ENCODE measurements around the gene TCEAL1.
"Not testable (repeated sequence)": the region's sequence is repeated elsewhere in the genome, so short reads cannot be mapped to it uniquely, and the experiment has no call there.

Gene TCEAL1

DNA sequence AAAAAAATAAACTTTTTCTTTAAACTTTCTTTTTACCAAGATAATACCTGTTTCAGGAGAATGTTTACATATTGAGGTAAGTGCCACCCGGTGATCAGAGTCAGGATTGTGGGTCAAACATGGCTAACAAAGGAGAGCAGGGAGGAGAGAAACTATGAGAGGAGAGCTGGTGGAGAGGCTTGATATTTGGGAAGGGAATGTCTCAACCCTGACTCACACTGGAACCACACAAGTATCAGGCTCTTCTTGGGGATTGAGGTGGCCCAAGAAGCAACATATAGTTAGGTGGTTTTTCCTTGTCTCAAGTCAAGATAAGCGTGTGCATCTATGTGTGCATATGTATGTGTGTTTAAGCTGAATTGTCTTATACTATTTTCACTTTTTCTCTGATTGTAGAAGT, 6.7 kb downstream of the TCEAL1 start:
- no peak for DNase-seq

DNA sequence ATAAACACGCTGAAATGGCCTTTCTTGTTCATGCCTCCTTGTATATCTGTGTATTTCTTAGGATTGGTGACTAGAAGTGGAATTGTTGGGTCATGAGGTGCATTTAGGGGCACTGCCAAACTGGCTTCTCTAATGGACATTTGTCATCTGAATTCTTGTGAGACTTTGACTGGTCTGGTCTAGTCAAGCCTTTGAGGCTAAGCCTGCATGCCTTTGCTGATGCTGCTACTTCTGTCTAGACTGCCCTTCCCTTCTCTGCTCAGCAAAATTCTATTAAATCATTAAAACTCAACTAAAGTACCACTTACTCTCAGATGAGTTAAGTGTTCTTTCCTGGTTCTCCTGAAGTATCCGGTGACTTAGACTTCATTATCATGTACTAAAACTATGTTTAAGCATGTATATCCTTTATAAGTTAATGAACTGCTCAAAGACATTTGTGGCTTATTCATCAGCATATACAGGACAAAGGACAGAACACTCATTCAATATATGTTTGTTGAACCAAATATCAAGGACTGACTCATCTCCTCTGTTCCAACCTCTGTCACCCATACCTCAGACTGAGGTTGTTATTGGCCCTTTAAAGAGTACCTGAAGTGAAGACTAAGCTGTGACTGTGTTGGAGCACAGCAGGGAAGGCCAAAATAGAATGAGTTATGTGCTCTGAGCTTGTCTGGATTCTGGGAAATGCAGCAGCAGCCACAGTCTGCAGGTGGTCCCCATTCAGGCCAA, 9.0 kb downstream of the TCEAL1 start:
- DNase-seq, result no peak

DNA sequence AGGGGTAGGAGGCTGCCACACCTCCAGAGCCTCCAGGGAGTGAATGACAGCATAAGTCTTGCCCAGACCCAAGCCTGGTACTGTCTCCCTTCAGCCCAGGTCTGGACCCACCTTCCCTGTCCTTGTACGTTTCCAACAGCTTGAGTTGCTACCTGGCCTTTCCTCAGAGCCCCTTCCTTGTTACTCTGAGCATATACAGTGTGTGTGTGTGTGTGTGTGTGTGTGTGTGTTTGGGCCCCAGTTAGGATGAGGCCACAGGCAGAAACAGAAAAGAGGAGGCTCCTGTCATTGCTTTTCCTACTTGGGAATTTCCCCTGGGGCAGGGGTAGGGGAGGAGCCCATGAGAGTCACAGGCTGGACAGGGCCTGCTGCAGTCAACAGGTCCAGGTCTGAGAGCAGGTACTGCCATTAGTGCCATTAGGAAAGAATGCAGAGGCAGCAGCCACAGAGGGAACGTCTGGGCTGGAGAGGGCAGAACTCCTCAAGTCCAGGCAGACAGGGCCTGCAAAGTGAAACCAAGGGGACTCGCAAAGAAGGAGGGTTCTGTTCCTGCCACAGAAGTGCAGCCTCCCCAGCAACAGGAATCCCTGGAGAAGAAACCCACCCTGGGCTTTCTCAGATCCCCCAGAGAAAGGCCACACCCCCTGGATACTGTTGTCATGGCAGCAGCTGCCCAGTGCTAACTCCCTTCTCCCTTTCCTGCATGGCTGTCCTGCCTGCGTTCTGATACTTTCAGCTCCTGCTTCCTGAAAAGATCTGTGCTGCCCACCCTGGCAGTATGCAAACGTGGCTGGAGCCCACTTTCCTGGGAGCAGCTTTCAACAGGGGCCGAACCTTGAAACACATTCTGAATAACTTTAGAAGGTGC, 9.9 kb downstream of the TCEAL1 start:
- not testable (repeated sequence) for DNase-seq

DNA sequence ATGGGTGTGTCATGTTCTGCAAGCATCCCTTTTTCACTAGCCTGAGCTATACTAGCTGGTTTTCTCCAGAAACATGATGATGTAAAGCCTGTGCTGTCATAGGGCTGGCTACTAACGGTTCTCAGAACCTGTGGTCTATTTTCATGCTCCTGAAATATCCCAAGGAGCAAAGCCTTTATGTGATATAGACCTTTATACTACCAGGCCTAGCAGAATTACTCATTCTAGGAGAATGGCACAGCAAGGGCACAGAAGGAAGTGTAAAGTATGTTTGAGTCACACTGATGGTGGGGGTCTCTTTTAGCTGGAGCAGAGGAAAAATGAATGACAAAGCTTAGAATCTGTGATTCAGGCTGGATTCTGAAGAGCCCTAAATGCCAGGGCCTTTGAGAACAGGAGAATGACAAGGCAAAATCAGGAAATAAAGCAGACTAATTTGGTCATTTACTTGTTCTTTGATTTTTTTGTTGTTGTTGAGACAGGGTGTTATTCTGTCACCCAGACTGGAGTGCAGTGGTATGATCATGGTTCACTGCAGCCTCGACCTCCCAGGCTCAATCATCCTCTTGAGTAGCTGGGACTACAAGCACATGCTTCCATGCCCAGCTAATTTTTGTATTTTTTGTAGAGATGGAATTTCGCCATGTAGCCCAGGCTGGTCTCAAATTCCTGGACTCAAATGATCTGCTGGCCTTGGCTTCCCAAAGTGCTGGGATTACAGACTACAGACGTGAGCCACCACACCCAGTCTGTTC, 11.8 kb downstream of the TCEAL1 start:
- DNase-seq, result no peak

DNA sequence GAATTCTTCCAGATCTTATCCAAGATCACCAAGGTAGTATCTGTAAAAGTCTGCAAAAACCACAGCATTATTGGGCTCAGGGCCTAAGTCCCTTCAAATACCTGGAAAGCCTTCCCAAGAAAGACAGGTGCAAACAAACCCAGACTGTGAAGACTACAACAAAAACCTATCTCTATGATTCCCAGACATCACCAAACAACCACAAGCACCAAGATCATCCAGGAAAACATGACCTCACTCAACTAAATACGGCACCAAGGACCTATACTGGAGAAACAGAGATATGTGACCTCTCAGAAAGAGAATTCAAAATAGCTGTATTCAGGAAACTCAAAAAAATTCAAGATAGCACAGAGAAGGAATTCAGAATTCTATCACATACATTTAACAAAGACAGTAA, 15.3 kb downstream of the TCEAL1 start:
- no peak for DNase-seq

DNA sequence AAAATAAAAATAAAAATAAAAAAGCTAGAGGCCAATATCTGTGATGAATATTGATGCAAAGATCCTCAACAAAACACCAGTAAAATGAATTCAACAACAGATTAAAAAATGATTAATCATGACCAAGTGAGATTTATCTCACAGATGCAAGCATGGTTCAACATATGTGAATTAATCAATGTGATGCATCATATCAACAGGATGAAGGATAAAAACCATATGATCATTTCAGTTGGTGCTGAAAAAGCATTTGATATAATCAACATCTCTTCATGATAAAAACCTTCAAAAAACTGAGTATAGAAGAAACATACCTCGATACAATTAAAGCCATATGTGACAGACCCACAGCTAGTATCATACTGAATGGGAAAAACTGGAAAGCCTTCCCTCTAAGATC, 18.9 kb downstream of the TCEAL1 start:
- DNase-seq, result no peak

DNA sequence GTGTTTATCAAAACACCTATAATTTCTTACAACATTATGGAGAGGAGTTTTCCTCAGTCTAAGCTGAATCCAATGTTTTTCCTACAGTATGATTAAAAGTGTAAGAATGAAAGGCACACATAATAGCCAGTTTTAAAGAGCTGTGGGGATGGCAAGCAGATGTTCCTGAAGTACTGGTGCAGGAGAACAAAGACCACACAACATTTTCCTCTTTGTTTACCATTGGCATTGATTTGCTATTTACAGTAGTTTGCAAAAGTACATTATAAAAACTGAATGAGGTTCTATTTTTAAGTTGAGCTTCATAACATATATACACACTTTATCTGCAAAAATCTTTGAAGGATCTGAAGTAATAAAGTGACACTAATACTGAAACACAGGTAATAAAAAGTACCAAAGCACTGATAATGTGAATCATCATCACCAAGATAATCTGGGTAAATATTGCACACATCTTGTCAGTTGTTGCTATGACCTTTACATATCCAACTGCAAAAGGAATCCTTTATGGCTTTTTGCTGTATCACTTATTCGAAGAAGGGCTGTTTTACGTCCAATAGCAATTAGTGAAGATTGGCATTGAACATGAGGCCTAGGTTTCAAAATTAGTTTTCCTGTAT, 22.5 kb downstream of the TCEAL1 start:
- no peak for DNase-seq

DNA sequence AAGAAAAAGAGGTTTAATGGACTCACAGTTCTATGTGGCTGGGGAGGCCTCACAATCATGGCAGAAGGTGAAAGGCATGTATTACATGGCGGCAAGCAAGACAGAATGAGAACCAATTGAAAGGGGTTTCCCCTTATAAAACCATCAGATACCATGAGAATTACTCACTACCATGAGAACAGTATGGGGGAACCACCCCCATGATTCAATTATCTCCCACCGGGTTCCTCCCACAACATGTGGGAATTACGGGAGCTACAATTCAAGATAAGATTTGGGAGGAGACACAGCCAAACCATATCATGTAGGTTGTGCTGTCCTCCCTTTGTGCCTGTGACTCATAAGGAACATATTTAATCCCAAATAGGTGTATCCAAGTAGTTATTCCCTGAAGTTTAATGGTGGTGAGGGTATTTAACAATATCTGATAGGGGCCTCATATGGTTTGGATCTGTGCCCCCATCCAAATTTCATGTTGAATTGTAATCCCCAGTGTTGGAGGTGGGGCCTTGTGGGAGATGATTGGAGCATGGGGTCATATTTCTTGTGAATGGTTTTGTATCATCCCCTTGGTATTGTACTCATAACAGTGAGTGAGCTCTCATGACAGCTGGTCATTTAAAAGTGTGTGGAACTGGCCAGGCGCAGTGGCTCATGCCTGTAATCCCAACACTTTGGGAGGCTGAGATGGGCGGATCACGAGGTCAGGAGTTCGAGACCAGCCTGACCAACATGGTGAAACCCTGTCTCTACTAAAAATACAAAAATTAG, 26.6 kb downstream of the TCEAL1 start:
- not testable (repeated sequence) for DNase-seq

DNA sequence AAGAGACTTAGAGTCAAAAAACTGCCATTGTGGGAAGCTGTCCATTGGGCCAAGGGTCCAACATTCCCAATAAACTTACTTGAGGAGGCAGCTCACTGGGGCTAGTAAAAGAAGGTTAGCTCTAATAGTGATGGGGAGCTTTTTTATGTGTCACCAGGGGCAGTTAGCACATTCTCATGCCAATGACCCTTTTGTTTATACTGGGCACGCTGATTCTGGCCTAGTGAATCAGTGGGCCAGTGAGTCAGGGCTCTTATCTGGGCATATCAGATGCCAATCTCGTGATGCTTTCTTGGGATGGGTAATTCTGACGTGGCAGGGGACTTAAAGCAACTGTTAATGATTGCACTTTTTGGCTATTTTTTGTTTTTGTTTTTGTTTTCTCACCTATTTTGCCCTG, 27.8 kb downstream of the TCEAL1 start:
- no peak for DNase-seq

DNA sequence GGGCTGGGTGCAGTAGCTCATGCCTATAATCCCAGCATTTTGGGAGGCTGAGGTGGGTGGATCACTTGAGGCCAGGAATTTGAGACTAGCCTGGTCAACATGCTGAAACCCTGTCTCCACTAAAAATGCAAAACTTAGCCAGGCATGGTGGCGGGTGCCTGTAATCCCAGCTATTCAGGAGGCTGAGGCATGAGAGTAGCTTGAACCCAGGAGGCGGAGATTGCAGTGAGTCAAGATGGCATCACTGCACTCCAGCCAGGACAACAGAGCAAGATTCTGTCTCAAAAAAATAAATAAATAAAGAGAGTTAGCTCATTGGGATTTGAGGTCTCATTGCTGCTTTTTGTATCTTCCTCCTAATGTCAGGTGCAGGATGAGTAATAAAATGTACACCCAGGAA, 28.3 kb downstream of the TCEAL1 start:
- DNase-seq, result not testable (repeated sequence)

DNA sequence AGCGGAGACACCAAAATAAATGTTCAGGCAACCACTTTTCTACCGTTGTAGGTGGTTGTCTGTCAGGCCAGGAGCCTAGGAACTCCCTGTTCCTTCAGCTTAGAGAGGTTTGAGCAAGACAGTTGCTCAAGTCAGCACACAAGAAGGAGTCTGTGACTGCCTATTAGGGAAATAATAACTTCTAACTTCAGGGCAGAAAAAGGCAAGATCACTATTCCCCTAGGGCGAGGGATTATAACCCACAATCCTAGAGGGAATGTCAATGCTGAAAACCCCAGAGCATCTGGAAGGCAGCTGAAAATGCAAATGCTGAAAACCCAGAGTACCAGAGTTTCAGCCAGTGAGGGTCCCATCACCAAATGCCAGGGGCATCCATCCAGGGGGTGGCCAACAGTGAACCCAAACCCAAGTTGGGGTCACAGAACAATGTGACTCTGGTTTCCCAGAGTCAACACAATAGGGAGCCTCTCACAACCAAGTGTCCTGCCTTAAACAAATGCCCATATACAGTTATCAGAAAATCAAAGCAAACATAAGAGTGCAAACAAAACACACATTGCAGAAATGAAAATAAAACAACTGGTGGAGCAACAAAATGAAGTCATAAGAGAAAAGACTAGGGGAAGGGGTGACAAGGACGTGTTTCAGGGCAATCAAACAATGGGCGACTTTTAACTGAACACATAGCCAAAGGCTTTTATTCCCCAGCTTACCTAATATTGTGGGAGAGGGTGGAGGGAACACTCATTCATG, 30.1 kb downstream of the TCEAL1 start:
- DNase-seq, result no peak

DNA sequence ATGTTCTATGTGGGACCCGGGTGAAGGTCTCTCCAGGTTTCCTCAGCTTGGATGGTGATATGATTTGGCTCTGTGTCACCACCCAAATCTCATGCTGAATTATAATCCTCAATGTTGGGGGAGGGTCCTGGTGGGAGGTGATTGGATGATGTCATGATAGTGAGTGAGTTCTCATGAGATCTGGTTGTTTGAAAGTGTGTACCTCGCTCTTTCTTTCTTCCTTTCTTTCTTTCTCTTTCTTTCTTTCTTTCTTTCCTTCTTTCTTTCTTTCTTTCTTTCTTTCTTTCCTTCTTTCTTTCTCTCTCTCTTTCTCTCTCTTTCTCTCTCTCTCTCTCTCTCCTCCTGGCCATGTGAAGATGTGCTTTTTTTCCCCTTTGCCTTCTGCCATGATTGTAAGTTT, 30.7 kb downstream of the TCEAL1 start:
- not testable (repeated sequence) for DNase-seq

DNA sequence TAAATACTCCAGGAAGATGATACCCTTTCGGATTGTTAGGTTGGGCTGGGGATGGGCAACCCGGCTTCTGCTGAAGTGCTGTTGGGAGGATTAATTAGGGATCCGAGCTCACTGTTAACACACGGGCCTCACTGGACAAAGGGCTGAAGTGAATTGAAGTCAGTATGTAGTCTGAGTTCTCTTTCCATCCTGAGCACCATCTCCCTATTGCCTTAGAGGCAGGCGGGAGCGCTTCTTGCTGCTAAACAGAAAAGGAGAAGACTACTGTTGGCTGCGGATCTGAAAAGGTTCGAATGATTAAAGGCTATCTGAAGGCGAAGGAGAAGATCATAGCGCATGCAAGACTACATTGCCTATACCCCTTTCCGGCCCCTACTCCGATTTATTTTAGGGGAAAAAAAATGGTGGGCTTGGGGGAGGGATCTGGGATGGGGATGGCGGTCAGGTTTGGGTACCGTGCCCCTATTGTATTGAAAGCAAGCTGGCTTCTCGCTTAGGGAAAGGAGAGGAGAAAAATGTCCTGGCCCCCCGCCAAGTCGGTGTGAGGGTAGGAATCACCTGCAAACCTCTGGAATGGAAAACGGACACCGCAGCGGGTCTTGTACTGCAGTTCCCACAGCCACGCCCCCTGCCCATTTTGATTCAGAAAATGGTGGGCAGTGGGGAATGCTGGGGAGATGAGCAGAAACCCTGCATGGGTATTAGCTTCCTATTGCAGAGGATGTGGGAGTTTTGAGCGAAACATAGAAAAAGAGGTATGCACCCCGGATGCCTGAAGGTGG, 35.4 kb downstream of the TCEAL1 start:
- no peak for DNase-seq

DNA sequence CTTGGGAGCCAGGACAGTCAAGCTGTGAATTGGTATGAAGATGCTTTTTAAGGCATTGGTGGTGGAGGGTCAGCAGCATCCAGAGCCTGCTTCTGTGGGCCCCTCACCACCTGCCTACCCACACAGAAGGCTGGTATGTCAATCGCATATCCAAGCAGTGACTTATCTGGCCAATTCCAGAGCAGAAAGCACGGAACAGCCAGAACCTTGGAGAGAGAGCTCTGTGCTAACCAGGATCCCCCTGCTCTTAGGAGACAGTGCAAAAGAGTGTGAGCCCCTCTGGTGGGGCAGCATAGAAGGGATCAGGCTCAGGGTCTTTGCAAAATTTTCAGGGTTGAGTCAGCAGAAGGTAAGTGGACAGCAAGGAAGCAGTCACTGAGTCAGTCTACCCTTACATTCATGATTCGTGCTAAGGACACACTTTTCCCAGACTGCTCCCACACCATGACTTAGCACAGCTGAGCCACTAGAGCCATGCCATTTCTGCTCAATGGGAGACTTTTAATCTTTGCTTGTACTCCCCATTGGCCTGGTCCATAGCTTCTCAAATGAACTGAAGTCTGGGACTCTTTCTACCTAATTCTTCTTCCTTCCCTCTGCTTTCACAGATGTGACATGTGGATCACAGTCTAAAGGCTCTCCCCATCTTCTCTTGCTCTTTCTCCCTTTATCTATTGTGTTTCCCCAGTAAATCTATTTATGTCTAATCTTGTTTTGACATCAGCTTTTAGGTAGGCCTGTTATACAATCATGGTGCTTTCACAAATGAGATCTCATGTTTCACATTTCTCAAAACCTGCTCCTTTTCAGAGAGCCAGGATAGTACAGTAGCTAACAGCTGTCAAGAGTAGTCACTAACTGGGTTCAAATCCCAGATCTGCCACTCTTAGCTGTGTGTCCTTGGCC, 37.7 kb downstream of the TCEAL1 start:
- no peak for DNase-seq

DNA sequence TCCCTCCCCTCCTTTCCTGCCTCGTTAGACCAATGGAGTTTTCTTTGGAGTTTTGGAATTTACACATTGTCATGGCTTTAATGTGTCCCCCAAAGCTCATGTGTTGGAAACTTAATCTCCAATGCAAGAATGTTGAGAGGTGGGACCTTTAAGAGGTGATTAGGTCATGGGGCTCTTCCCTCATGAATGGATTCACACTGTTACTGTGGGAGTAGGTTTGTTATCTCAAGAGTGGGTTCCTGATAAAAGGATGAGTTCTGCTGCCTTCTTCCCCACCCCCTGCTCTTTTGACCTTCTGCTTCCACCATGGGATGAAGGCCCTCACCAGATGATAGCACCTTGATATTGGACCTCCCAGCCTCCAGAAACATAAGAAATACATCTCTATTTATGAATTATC, 41.0 kb downstream of the TCEAL1 start:
- DNase-seq, result no peak

DNA sequence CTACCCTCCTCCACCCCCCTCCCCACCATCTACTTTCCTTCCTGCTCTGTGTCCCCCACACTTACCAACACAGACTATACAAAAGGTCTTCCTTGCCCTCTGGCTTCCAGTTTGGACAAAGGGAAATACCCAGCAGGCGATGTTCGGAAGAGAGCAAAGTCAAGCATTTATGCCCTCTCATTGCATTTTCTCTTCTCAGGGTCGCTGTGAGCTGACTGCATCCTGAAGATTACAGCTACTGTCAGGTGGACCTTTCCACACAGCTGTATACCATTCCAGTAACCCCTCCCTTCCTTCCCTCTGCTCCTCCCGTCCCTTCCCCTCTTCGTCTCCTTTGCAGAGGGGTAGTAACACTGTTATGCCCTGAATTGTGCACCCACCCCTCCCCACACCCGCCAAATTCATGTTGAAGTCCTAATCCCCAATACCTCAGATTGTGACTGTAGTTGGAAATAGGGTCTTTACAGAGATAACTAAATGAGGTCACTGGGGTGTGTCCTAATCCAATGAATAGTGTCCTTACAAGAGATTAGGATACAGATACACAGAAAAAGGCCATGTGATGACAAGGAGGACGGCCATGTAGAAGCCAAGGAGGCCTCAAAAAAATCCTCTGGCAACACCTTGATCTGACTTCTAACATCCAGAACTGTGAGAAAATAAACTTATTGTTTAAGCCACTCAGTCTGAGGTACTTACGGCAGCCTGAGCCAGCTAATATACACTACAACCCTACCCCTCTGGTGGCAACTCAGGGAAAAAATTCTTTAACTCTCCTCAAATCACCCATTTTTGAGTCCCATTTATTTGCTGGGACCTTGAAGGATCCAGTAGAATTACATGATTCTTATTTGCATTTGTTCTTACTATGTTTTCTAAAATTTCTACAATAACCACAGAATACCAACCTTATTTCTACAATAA, 46.0 kb downstream of the TCEAL1 start:
- DNase-seq, result no peak

DNA sequence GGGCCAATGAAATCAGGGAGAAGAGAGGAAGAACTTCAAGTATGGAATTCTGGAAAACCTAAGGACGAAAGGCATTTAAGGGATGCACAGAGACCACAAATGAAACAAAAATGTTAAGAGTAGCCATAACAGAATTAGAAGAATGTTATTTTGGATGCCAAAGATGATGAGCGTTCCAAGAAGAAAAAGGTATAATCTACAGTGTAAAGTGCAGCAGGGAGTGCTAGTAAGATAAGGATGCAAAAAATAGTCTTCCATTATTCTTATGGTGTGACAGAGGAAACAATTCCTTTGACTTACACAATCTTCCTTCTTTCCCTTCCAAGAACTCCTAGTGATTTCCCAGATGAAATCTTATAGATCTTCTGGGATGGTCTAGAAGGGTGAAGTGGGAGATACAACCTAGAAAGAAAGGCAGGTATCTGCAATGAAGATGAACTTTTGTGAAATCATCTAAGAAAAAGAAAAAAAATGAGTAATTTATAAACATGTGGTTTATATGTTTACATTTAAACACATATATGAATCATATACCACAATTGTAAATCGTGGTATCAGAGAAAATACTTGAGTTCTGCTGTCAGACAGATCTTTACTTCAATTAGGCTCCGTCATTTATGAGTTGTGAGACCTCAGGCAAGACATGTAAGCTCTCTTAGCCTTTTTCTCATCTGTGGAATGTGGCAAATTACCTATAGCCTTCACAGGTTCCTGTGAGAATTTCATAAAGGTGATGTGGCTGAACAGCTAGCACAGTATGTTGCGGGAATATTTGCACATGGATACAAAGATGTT, 49.6 kb downstream of the TCEAL1 start:
- no peak for DNase-seq

Measured in femur (tissue), 1 donor.